ENCODE measurements around the gene FRMD4B. TPM values are rescaled to one million over a fixed set of nuclear protein-coding genes. Genes with fewer than 3 reads are reported as not detected.

Gene FRMD4B
- total and polyA plus RNA-seq, 12 donors = 5.5 to 165 (median 17.4) TPM

GRCh38 chr3:69318410-69318809, 67.5 kb downstream of the FRMD4B start:
- H3K4me1 ChIP-seq (replicated peaks in 1 of 2) = no peaks in the 10 kb centered on the region
- TF ChIP-seq POLR2A (IDR thresholded peaks at IDR 0.05) = no peak
- TF ChIP-seq CTCF (IDR thresholded peaks at IDR 0.05) = no peak
- H3K27me3 ChIP-seq = no peaks in the 10 kb centered on the region
- no peak overlapping the region for H3K4me3 ChIP-seq
- intact Hi-C loops (cut with DNase I) = no loop called here
- no peaks in the 10 kb centered on the region for H3K9me3 ChIP-seq (replicated peaks in 1 of 3)
- H3K27ac ChIP-seq = no peak overlapping the region
- WGBS, 4 donors = 94 to 99% (median 97%) methylated on average over 5 of the region's 5 CpGs
- H3K36me3 ChIP-seq (replicated peaks in 1 of 2) = no peaks in the 10 kb centered on the region
- DNase-seq = no peak

- H3K4me1 ChIP-seq (replicated peaks in 1 of 2) = no peaks in the 10 kb centered on the region
- no peaks in the 10 kb centered on the region for H3K9me3 ChIP-seq (replicated peaks in 1 of 3)
- no peak overlapping the region for H3K4me3 ChIP-seq
- H3K36me3 ChIP-seq (replicated peaks in 1 of 2) = no peaks in the 10 kb centered on the region
- intact Hi-C loops (cut with DNase I) = no loop called here
- WGBS, 4 donors = 60 to 78% (median 67%) methylated on average over 4 of the region's 4 CpGs
- DNase-seq = no peak
- H3K27ac ChIP-seq = no peak overlapping the region
- H3K27me3 ChIP-seq = no peaks in the 10 kb centered on the region
- TF ChIP-seq CTCF (IDR thresholded peaks at IDR 0.05) = no peak
- no peak for TF ChIP-seq POLR2A (IDR thresholded peaks at IDR 0.05)
Observed at GRCh38 chr3:69313251-69313650, 72.6 kb downstream of the FRMD4B start.

GRCh38 chr3:69309814-69310213, 76.1 kb downstream of the FRMD4B start:
- H3K4me1 ChIP-seq (replicated peaks in 1 of 2) = peaks cover 0 to 11% of the 10 kb centered on the region in 2 donors
- 60 to 84% (median 71%) methylated on average over 3 of the region's 3 CpGs for WGBS, 4 donors
- H3K36me3 ChIP-seq (replicated peaks in 1 of 2) = no peaks in the 10 kb centered on the region
- peak in 4 of 6 experiments; percentile 17 to 34 (median 26) for TF ChIP-seq CTCF (IDR thresholded peaks at IDR 0.05)
- TF ChIP-seq POLR2A (IDR thresholded peaks at IDR 0.05) = no peak
- no peak overlapping the region for H3K4me3 ChIP-seq
- no peak overlapping the region for H3K27ac ChIP-seq
- no peak for DNase-seq
- H3K9me3 ChIP-seq (replicated peaks in 1 of 3) = no peaks in the 10 kb centered on the region
- intact Hi-C loops (cut with DNase I) = loop anchor here (5.0 to 10.0 kb wide), 2 partner anchors 95 to 148 kb away; no protein-coding TSS in a partner anchor
- H3K27me3 ChIP-seq = no peaks in the 10 kb centered on the region

- Histone ChIP-seq H3K36me3 (replicated peaks in 1 of 2) (no peaks in the 10 kb centered on the region), H3K27ac (peak overlapping the region in 3 of 5 donors; percentile 40 to 60 (median 50)), H3K4me1 (replicated peaks in 1 of 2) (peaks cover 0 to 11% of the 10 kb centered on the region in 2 donors), H3K9me3 (replicated peaks in 1 of 3) (no peaks in the 10 kb centered on the region), H3K27me3 (no peaks in the 10 kb centered on the region), H3K4me3 (no peak overlapping the region)
- intact Hi-C loops (cut with DNase I) = loop anchor here (5.0 to 10.0 kb wide), 2 partner anchors 98 to 144 kb away; no protein-coding TSS in a partner anchor
- TF ChIP-seq CTCF (IDR thresholded peaks at IDR 0.05) = peak; percentile 83 to 95 (median 91)
- TF ChIP-seq POLR2A (IDR thresholded peaks at IDR 0.05) = no peak
- WGBS, 4 donors = 27 to 35% (median 31%) methylated on average over 17 of the region's 17 CpGs
- peak; percentile 79 to 89 (median 85) for DNase-seq
Observed at GRCh38 chr3:69306239-69307185, 79.4 kb downstream of the FRMD4B start.

Measured in adrenal gland (tissue), 12 donors.